Ovary (tissue), 9 donors: ENCODE measurements around the gene PACS2. TPM values are rescaled to one million over a fixed set of nuclear protein-coding genes. Genes with fewer than 3 reads are reported as not detected.

Source experiments
- DNase-seq, 5 donors: peaks; one replicate each; pipeline ENCODE4 v3.0.0-alpha.2; 2019 to 2020
- H3K27ac ChIP-seq, 2 donors: fragments of 200-600 bp; one replicate each; pipeline versions ENCODE4 v1.5.1 to v1.8.0; 2019 to 2022
- H3K27me3 ChIP-seq: fragments of 200-600 bp; one replicate; pipeline ENCODE4 v1.8.0; 2022
- H3K36me3 ChIP-seq: fragments of 200-600 bp; sonication (generic); one replicate; pipeline ENCODE4 v1.5.1; 2019
- H3K4me1 ChIP-seq: one replicate; pipeline ENCODE4 v1.8.1; 2013; ENCODE audit warnings: mild to moderate bottlenecking, moderate library complexity; ENCODE audit not compliant: insufficient read depth
- H3K4me3 ChIP-seq: fragments of 200-600 bp; sonication (generic); one replicate; pipeline ENCODE4 v1.5.1; 2017
- H3K9me3 ChIP-seq, 2 donors: fragments of 200-600 bp in 1 of 2; sonication (generic) in 1 of 2; one replicate each; pipeline versions ENCODE4 v1.5.1 to v1.8.1; 2013 to 2019; ENCODE audit warnings: mild to moderate bottlenecking in 1 of 2, moderate library complexity in 1 of 2
- EP300 ChIP-seq: sonication (generic); formaldehyde crosslinking; IDR thresholded peaks from one replicate; pipeline ENCODE4 v1.6.1; 2017; ENCODE audit warnings: antibody characterized with exemption
- POLR2A ChIP-seq: fragments of 450-650 bp; IDR thresholded peaks from one replicate; pipeline ENCODE4 v1.6.1; 2017; ENCODE audit warnings: antibody characterized with exemption, mild to moderate bottlenecking, moderate library complexity
- WGBS, 3 donors: extraction: QIAGEN DNeasy Blood & Tissue Kit in 1 of 3; methylation state at CpG; one replicate each; pipeline versions ENCODE4 v1.1.5 to v1.1.7; 2013 to 2017; 5-methylcytosine and 5-hydroxymethylcytosine counted together
- intact Hi-C, 4 donors: fragments of 100-400 bp; cut with DNase I; formaldehyde crosslinking; loops; one replicate each; pipeline versions ENCODE4 v1.11.0 to v1.15.1; 2022 to 2023
- polyA plus RNA-seq, 2 donors: library from polyadenylated mRNA; stranded (reverse); fragments of 200-250 nt in 1 of 2; fragments of 350-450 nt in 1 of 2; fragmentation: Illumina TruSeq in 1 of 2; extraction: RNeasy Lipid Tissue Mini Kit (QIAGEN cat#74804) in 1 of 2; gene quantifications; one replicate each; pipeline ENCODE4 v1.2.3, GENCODE V29; 2013 to 2014
- total RNA-seq, 7 donors: library from RNA; depleted of rRNA in 2 of 7; stranded (reverse); fragments of >200 nt in 2 of 7; fragmentation: NEBNext Ultra II Directional in 3 of 7; extraction: Animal tissue kit (Norgen Biotek cat#: 25700) in 3 of 7; gene quantifications; one replicate each; pipeline versions ENCODE4 v1.1.0 to v1.2.4, GENCODE V29; 2016 to 2023
- TF ChIP-seq, protein P1 (sequence below), 3 donors: fragments of 450-650 bp in 2 of 3; fragments of 200-600 bp in 1 of 3; IDR thresholded peaks; one replicate each; pipeline versions ENCODE4 v1.5.1 to v1.8.0; 2016 to 2022; ENCODE audit warnings: antibody characterized with exemption in 3 of 3, mild to moderate bottlenecking in 1 of 3
- donor health status: DM: no; HTN: no; CAD: no; lungs with moderate emphysema.
- donor health status: DM: no; HTN: no; CAD: no.
- donor health status: Bipolar disorder and iron deficiency.
- donor health status: DM: yes; HTN: yes; CAD: no.
- donor health status: DM: no; HTN: no; CAD: no.
- donor health status: DM: yes; HTN: yes; CAD: no.

Gene PACS2
- total and polyA plus RNA-seq, 9 donors: 21.2 to 91.9 (median 60.6) TPM

DNA sequence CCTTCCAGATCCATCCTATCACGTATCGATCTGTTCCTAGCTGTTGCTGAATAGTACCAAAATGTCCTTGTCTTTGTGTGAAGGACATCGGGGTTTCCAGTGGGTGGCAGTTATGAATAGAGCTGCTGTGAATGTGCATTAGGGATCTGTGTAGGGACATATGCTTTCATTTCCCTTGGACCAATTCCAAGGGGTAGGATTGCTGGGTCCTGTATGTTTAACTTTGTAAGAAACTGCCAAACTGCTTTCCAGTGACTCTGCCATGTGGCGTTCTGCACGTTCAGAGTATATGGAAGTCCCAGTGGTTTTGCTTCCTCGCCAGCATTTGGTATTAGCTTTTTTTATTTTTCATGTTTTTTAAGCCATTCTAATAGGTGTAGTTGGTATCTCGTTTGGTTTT is 28.6 kb downstream of the PACS2 start:
- Histone ChIP-seq H3K9me3 (no peaks in the 10 kb centered on the region), H3K4me3 (no peak overlapping the region), H3K4me1 (peaks cover 5% of the 10 kb centered on the region), H3K27me3 (no peaks in the 10 kb centered on the region), H3K27ac (no peak overlapping the region), H3K36me3 (no peaks in the 10 kb centered on the region)
- WGBS, 3 donors: 89 to 92% (median 89%) methylated on average over 7 of the region's 7 CpGs
- TF ChIP-seq, protein P1, sequence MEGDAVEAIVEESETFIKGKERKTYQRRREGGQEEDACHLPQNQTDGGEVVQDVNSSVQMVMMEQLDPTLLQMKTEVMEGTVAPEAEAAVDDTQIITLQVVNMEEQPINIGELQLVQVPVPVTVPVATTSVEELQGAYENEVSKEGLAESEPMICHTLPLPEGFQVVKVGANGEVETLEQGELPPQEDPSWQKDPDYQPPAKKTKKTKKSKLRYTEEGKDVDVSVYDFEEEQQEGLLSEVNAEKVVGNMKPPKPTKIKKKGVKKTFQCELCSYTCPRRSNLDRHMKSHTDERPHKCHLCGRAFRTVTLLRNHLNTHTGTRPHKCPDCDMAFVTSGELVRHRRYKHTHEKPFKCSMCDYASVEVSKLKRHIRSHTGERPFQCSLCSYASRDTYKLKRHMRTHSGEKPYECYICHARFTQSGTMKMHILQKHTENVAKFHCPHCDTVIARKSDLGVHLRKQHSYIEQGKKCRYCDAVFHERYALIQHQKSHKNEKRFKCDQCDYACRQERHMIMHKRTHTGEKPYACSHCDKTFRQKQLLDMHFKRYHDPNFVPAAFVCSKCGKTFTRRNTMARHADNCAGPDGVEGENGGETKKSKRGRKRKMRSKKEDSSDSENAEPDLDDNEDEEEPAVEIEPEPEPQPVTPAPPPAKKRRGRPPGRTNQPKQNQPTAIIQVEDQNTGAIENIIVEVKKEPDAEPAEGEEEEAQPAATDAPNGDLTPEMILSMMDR (IDR thresholded peaks at IDR 0.05): no peak
- TF ChIP-seq POLR2A (no peak), EP300 (no peak)
- DNase-seq: no peak
- intact Hi-C loops: no loop called here

DNA sequence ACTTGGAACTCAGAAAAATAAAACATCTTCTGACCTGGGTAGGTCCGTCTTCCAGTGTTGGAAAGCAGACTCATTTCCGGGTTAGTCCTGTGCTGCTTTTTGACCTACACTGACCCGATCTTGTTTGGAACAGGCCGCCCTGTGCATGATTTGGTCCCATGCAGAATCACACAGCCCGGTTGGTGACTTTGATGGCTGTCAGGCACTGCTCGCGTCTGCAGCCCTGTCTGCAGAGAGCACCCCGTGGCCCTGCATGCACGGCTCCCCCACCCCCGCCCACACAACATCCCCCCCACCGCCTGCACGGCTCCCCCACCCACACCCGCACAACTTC is 31.6 kb downstream of the PACS2 start:
- Histone ChIP-seq H3K27ac (no peak overlapping the region), H3K9me3 (no peaks in the 10 kb centered on the region), H3K4me3 (no peak overlapping the region), H3K4me1 (peaks cover 3% of the 10 kb centered on the region), H3K36me3 (no peaks in the 10 kb centered on the region), H3K27me3 (no peaks in the 10 kb centered on the region)
- WGBS, 3 donors: 41 to 54% (median 47%) methylated on average over 13 of the region's 13 CpGs
- no peak for DNase-seq
- intact Hi-C loops: no loop called here
- TF ChIP-seq POLR2A (no peak), EP300 (no peak)
- TF ChIP-seq, protein P1 (IDR thresholded peaks at IDR 0.05): no peak

DNA sequence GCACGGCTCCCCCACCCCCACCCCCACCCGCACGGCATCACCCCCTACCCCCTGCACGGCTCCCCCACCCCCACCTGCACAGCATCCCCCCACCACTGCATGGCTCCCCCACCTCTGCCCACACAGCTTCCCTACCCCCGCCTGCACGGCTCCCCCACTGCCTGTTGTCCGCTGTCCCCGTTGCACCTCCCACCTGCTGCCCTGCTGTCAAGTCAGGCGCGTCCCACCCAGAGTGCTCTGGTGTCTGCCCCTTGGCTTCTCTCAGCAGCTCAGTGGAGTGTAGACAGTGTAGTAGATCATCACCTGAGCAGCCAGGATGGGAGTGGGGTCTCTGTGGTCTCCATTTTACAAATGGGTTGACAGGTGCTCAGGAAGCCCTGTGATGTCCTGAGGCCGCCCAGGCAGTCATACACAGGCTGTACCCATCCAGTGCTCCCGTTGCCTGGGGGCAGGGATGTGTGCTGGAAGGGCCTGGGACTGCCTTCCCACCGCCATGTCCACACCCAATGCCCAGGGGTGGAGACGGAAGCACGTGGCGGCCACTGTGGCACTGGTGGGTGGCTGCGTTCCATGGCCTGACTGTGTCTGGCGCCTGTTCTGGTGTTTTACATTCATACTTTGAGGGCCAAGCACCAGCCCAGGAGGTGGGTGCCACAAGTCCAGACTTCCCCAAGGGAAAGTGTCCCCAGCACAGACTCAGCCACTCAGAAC is 32.5 kb downstream of the PACS2 start:
- no peak overlapping the region for H3K27ac ChIP-seq
- TF ChIP-seq, protein P1 (IDR thresholded peaks at IDR 0.05): no peak
- no peak for TF ChIP-seq EP300
- TF ChIP-seq POLR2A: no peak
- intact Hi-C loops: no loop called here
- DNase-seq: no peak
- no peaks in the 10 kb centered on the region for H3K27me3 ChIP-seq
- no peaks in the 10 kb centered on the region for H3K9me3 ChIP-seq
- H3K4me1 ChIP-seq: peaks cover 3% of the 10 kb centered on the region
- WGBS, 3 donors: 81 to 93% (median 90%) methylated on average over 13 to 16 of the region's 18 CpGs
- no peak overlapping the region for H3K4me3 ChIP-seq
- no peaks in the 10 kb centered on the region for H3K36me3 ChIP-seq

DNA sequence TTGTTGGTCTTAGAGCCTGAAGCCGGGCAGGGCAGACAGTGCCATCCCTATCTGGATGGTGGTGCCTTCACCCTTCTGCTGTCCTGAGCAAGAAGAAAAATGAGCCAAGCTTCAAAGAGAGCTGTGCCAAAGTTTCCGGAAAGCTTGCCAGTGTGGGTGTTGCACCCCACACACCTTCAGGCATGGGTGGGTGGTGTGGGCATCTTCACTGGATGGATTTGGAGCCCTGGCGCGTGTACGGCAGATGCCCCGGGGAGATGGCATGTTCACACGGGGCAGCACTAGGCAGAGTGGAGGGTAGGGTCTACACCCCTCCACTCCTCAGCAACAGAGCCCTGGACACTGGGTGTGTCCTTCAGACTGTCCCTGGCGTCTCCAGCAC is 33.0 kb downstream of the PACS2 start:
- Histone ChIP-seq H3K27me3 (no peaks in the 10 kb centered on the region), H3K4me1 (peaks cover 3% of the 10 kb centered on the region), H3K36me3 (no peaks in the 10 kb centered on the region), H3K4me3 (no peak overlapping the region), H3K27ac (no peak overlapping the region), H3K9me3 (no peaks in the 10 kb centered on the region)
- 89 to 95% (median 90%) methylated on average over 8 of the region's 8 CpGs for WGBS, 3 donors
- intact Hi-C loops: no loop called here
- TF ChIP-seq, protein P1 (IDR thresholded peaks at IDR 0.05): no peak
- TF ChIP-seq EP300: no peak
- TF ChIP-seq POLR2A: no peak
- DNase-seq: no peak
